HL-60 (cell line): ENCODE data around the gene ATAD3C.
"Not testable (repeated sequence)": the region's sequence is repeated elsewhere in the genome, so short reads cannot be mapped to it uniquely, and the experiment has no call there.

Source experiments
- DNase-seq, 2 experiments: peaks; one replicate each; pipeline ENCODE4 v3.0.0-alpha.2; 2010 to 2020; ENCODE audit warnings: low read depth in 1 of 2, low spot score in 1 of 2
- H3K27ac ChIP-seq: fragments of 250-450 bp; sonication (Bioruptor Pico); replicated peaks from 2 replicates; pipeline ENCODE4 v1.5.1; 2020; ENCODE audit warnings: mild to moderate bottlenecking, moderate library complexity
- H3K27me3 ChIP-seq: fragments of 250-450 bp; sonication (Bioruptor Pico); 2 replicates; pipeline ENCODE4 v1.5.1; 2021; ENCODE audit warnings: mild to moderate bottlenecking, moderate library complexity; ENCODE audit not compliant: insufficient read depth, poor library complexity, severe bottlenecking
- H3K4me3 ChIP-seq: replicated peaks from 2 replicates; pipeline ENCODE4 v1.5.1; 2011; ENCODE audit warnings: mild to moderate bottlenecking, control low read depth, low read length; ENCODE audit not compliant: insufficient read depth
- CTCF ChIP-seq: IDR thresholded peaks from one replicate; pipeline ENCODE4 v1.5.1; 2011; ENCODE audit warnings: low read length, control low read depth, inconsistent platforms; ENCODE audit not compliant: insufficient read depth
- GABPA ChIP-seq: IDR thresholded peaks from 2 replicates; pipeline ENCODE4 v1.6.1; 2012; ENCODE audit warnings: low read depth
- POLR2AphosphoS5 ChIP-seq: IDR thresholded peaks from 2 replicates; pipeline ENCODE4 v1.6.1; 2012; ENCODE audit warnings: low read depth
- REST ChIP-seq: IDR thresholded peaks from 2 replicates; pipeline ENCODE4 v1.6.1; 2012; ENCODE audit warnings: low read depth; ENCODE audit not compliant: insufficient replicate concordance
- SPI1 ChIP-seq: IDR thresholded peaks from 2 replicates; pipeline ENCODE4 v1.6.1; 2012; ENCODE audit warnings: low read depth, mild to moderate bottlenecking, borderline replicate concordance

ATAD3C gene

GRCh38 chr1:1484976-1485750 is 35.7 kb downstream of the ATAD3C start:
- not testable (repeated sequence) for H3K27me3 ChIP-seq, H3K4me3 ChIP-seq, H3K27ac ChIP-seq, DNase-seq

GRCh38 chr1:1485755-1486317 is 36.3 kb downstream of the ATAD3C start:
- DNase-seq, H3K27ac ChIP-seq, H3K27me3 ChIP-seq, H3K4me3 ChIP-seq: not testable (repeated sequence)

- no peak for DNase-seq
- TF ChIP-seq REST (no peak), CTCF (no peak), POLR2AphosphoS5 (no peak), GABPA (no peak), SPI1 (no peak)
- no peaks in the 10 kb centered on the region for H3K27me3 ChIP-seq
- H3K4me3 ChIP-seq, result no peak overlapping the region
- no peak overlapping the region for H3K27ac ChIP-seq
These were observed 38.2 kb downstream of the ATAD3C start for GRCh38 chr1:1487701-1488100.

GRCh38 chr1:1489231-1489630 is 39.7 kb downstream of the ATAD3C start:
- Histone ChIP-seq H3K27ac (no peak overlapping the region), H3K4me3 (no peak overlapping the region), H3K27me3 (no peaks in the 10 kb centered on the region)
- no peak for TF ChIP-seq POLR2AphosphoS5
- no peak for TF ChIP-seq REST
- TF ChIP-seq SPI1, result no peak
- TF ChIP-seq CTCF, result no peak
- no peak for TF ChIP-seq GABPA
- no peak for DNase-seq

GRCh38 chr1:1489861-1490260 is 40.4 kb downstream of the ATAD3C start:
- no peak overlapping the region for H3K27ac ChIP-seq
- H3K27me3 ChIP-seq, result no peaks in the 10 kb centered on the region
- TF ChIP-seq REST, result no peak
- TF ChIP-seq POLR2AphosphoS5, result no peak
- TF ChIP-seq GABPA, result no peak
- TF ChIP-seq SPI1, result no peak
- TF ChIP-seq CTCF, result no peak
- no peak for DNase-seq
- H3K4me3 ChIP-seq, result no peak overlapping the region
